Neural cell (in vitro differentiated cells): Measurements from ENCODE around the gene MBD1. TPM values are rescaled to one million over a fixed set of nuclear protein-coding genes. Genes with fewer than 3 reads are reported as not detected.

Experiments
- H2AFZ ChIP-seq: fragments of 200-600, 300-800 bp; sonication (generic), shearing (Covaris generic); 2 replicates; pipeline ENCODE4 v1.6.0; 2014; ENCODE audit warnings: low read depth, mild to moderate bottlenecking, antibody characterized with exemption, low read length, moderate library complexity
- H3F3A ChIP-seq: fragments of 200-600 bp; shearing (Covaris generic); 2 replicates; pipeline ENCODE4 v1.6.1; 2016; ENCODE audit warnings: mild to moderate bottlenecking, moderate library complexity, mixed read lengths, antibody characterized with exemption, low read length; ENCODE audit not compliant: insufficient read depth, poor library complexity, severe bottlenecking
- H3K27ac ChIP-seq: fragments of 200-600, 300-800 bp; sonication (generic), shearing (Covaris generic); 2 replicates; pipeline ENCODE4 v1.5.1; 2014; ENCODE audit warnings: mild to moderate bottlenecking, low read length, moderate library complexity
- H3K27me3 ChIP-seq: fragments of 300-800, 200-600 bp; sonication (generic), shearing (Covaris generic); 2 replicates; pipeline ENCODE4 v1.6.0; 2014; ENCODE audit warnings: mild to moderate bottlenecking, low read depth, low read length, moderate library complexity; ENCODE audit not compliant: insufficient read depth
- H3K36me3 ChIP-seq: fragments of 300-800, 200-600 bp; sonication (generic), shearing (Covaris generic); 2 replicates; pipeline ENCODE4 v1.5.1; 2014; ENCODE audit warnings: mild to moderate bottlenecking, antibody characterized with exemption, low read length, moderate library complexity; ENCODE audit not compliant: insufficient read depth
- H3K4me2 ChIP-seq: fragments of 300-800, 200-600 bp; sonication (generic), shearing (Covaris generic); 2 replicates; pipeline ENCODE4 v1.6.0; 2014; ENCODE audit warnings: mild to moderate bottlenecking, low read length
- H3K4me3 ChIP-seq: fragments of 300-800, 200-600 bp; sonication (generic), shearing (Covaris generic); 2 replicates; pipeline ENCODE4 v1.5.1; 2014; ENCODE audit warnings: mild to moderate bottlenecking, low read length, moderate library complexity
- H3K79me2 ChIP-seq: fragments of 200-600 bp; shearing (Covaris generic); replicated peaks from 2 replicates; pipeline ENCODE4 v1.6.0; 2014; ENCODE audit warnings: mild to moderate bottlenecking, low read length, moderate library complexity; ENCODE audit not compliant: insufficient read depth
- H3K9ac ChIP-seq: fragments of 300-800, 200-600 bp; sonication (generic), shearing (Covaris generic); 2 replicates; pipeline ENCODE4 v1.6.1; 2016; ENCODE audit warnings: mild to moderate bottlenecking, low read length, mixed read lengths
- H3K9me2 ChIP-seq: fragments of 200-600 bp; shearing (Covaris generic); 2 replicates; pipeline ENCODE4 v1.6.1; 2016; ENCODE audit warnings: mild to moderate bottlenecking, low read length, mixed read lengths; ENCODE audit not compliant: insufficient read depth
- H3K9me3 ChIP-seq: fragments of 200-600, 300-800 bp; sonication (generic), shearing (Covaris generic); 2 replicates; pipeline ENCODE4 v1.6.1; 2016; ENCODE audit warnings: mild to moderate bottlenecking, mixed run types, low read length, moderate library complexity, mixed read lengths
- H4K20me1 ChIP-seq: fragments of 200-600 bp; shearing (Covaris generic); 2 replicates; pipeline ENCODE4 v1.6.1; 2016; ENCODE audit warnings: mild to moderate bottlenecking, mixed run types; ENCODE audit not compliant: insufficient read depth
- CTCF ChIP-seq: fragments of 450-650 bp; IDR thresholded peaks from 2 replicates; pipeline ENCODE4 v1.5.1; 2014; ENCODE audit warnings: antibody characterized with exemption, mild to moderate bottlenecking, moderate library complexity; ENCODE audit not compliant: poor library complexity, severe bottlenecking
- EP300 ChIP-seq: fragments of 450-650 bp; conservative IDR thresholded peaks from 2 replicates; pipeline ENCODE4 v1.6.1; 2014; ENCODE audit warnings: antibody characterized with exemption, mild to moderate bottlenecking, moderate library complexity; ENCODE audit not compliant: poor library complexity, severe bottlenecking
- EZH2 ChIP-seq: fragments of 200-600, 300-800 bp; shearing (Covaris generic), sonication (generic); IDR thresholded peaks from 2 replicates; pipeline ENCODE4 v1.6.1; 2014; ENCODE audit warnings: antibody characterized with exemption, low read length, borderline replicate concordance, mild to moderate bottlenecking; ENCODE audit not compliant: insufficient read depth, poor library complexity, severe bottlenecking
- MXI1 ChIP-seq: fragments of 450-650 bp; conservative IDR thresholded peaks from 2 replicates; pipeline ENCODE4 v1.6.1; 2014; ENCODE audit warnings: antibody characterized with exemption, mild to moderate bottlenecking; ENCODE audit not compliant: poor library complexity, severe bottlenecking
- POLR2AphosphoS5 ChIP-seq: IDR thresholded peaks from 2 replicates; pipeline ENCODE4 v1.6.1; 2012
- RAD21 ChIP-seq: fragments of 450-650 bp; conservative IDR thresholded peaks from 2 replicates; pipeline ENCODE4 v1.6.1; 2014; ENCODE audit warnings: antibody characterized with exemption, mild to moderate bottlenecking, moderate library complexity
- REST ChIP-seq: IDR thresholded peaks from 2 replicates; pipeline ENCODE4 v1.6.1; 2012; ENCODE audit warnings: borderline replicate concordance
- SMC3 ChIP-seq: fragments of 450-650 bp; conservative IDR thresholded peaks from 2 replicates; pipeline ENCODE4 v1.6.1; 2014; ENCODE audit warnings: antibody characterized with exemption, mild to moderate bottlenecking, moderate library complexity; ENCODE audit not compliant: poor library complexity
- TAF1 ChIP-seq: IDR thresholded peaks from 2 replicates; pipeline ENCODE4 v1.6.1; 2012; ENCODE audit warnings: low read depth
- polyA plus RNA-seq: library from polyadenylated mRNA; depleted of rRNA; stranded (reverse); fragments of >200 nt; gene quantifications from 2 replicates; pipeline ENCODE4 v1.2.3, GENCODE V29; 2014

MBD1 gene
- polyA plus RNA-seq, 1 donor from 2014 or later, result 106 TPM

GRCh38 chr18:50276452-50276851 is 4.9 kb downstream of the MBD1 start:
- Histone ChIP-seq H3K36me3 (no peaks in the 10 kb centered on the region), H3F3A (no peaks in the 10 kb centered on the region), H3K4me3 (no peak overlapping the region), H3K9me3 (no peaks in the 10 kb centered on the region), H2AFZ (no peak overlapping the region), H3K9me2 (no peaks in the 10 kb centered on the region), H3K79me2 (peaks cover 26% of the 10 kb centered on the region), H4K20me1 (no peaks in the 10 kb centered on the region), H3K9ac (no peak overlapping the region), H3K27ac (no peak overlapping the region), H3K27me3 (no peaks in the 10 kb centered on the region), H3K4me2 (no peak overlapping the region)
- no peak for TF ChIP-seq EZH2
- TF ChIP-seq EP300, result no peak
- TF ChIP-seq RAD21, result no peak
- TF ChIP-seq CTCF, result no peak
- no peak for TF ChIP-seq POLR2AphosphoS5
- TF ChIP-seq MXI1, result no peak
- TF ChIP-seq REST, result no peak
- TF ChIP-seq TAF1, result no peak
- TF ChIP-seq SMC3, result no peak

- no peaks in the 10 kb centered on the region for H3K36me3 ChIP-seq
- no peaks in the 10 kb centered on the region for H3K27me3 ChIP-seq
- H3K79me2 ChIP-seq, result peaks cover 23% of the 10 kb centered on the region
- no peaks in the 10 kb centered on the region for H3F3A ChIP-seq
- H4K20me1 ChIP-seq, result no peaks in the 10 kb centered on the region
- no peak overlapping the region for H2AFZ ChIP-seq
- H3K9me3 ChIP-seq, result no peaks in the 10 kb centered on the region
- TF ChIP-seq SMC3 (no peak), REST (no peak)
- no peak overlapping the region for H3K4me3 ChIP-seq
- H3K9ac ChIP-seq, result no peak overlapping the region
- H3K4me2 ChIP-seq, result no peak overlapping the region
- no peak overlapping the region for H3K27ac ChIP-seq
- no peaks in the 10 kb centered on the region for H3K9me2 ChIP-seq
These were observed 5.8 kb downstream of the MBD1 start for GRCh38 chr18:50275503-50276036.
